HEK293T (cell line): ENCODE measurements around the gene NF1.
"Not testable (repeated sequence)": the region's sequence is repeated elsewhere in the genome, so short reads cannot be mapped to it uniquely, and the experiment has no call there.

Experiments
- L3MBTL2 ChIP-seq: fragments of 450-650 bp; conservative IDR thresholded peaks from 2 replicates; pipeline ENCODE4 v1.6.1; 2016; ENCODE audit warnings: mild to moderate bottlenecking
- SUZ12 ChIP-seq: fragments of 450-650 bp; IDR thresholded peaks from 2 replicates; pipeline ENCODE4 v1.6.1; 2016; ENCODE audit warnings: mild to moderate bottlenecking

GRCh38 chr17:31262923-31263322 is 168.1 kb downstream of the NF1 start:
- TF ChIP-seq SUZ12, L3MBTL2: not testable (repeated sequence)
